ENCODE results near the gene PIGN.
"Not testable (repeated sequence)": the region's sequence is repeated elsewhere in the genome, so short reads cannot be mapped to it uniquely, and the experiment has no call there.

Gene PIGN

DNA sequence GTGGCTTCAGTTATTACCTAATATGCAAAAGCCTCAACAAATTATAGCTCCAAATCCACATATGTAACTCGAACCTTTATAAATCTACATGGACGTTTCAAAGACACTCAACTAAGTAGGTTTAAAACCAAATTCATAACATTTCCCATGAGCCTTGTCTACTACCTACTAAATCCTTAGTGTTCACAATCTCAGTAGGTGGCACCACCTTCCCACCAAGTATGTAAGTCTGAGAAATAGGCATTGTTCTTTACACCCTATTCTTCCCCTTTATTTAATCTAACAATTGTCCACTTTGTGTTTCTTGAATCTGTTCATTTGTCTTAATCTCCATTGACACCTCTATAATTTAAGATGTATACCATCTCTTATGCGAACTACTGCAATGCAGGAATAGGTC is 4.6 kb downstream of the PIGN start:
- DNase-seq (ENCODE audit: low spot score): no peak

DNA sequence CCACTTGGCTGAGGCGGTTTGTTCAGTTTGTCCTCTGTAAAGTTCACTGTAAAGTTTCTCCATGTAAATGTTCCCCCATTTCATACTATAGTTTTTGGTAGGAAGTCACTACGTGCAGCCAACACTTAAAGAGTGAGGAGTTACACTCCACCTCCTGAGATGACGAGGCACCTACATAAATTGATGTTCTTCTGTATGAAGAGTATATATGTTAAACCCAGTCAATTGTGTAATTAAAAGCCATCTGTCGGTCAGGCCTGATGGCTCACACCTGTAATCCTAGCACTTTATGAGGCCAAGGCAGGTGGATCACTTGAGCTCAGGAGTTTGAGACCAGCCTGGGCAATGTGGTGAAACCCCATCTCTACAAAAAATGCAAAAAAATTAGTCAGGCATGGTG is 7.6 kb downstream of the PIGN start:
- DNase-seq (ENCODE audit: low spot score): no peak

DNA sequence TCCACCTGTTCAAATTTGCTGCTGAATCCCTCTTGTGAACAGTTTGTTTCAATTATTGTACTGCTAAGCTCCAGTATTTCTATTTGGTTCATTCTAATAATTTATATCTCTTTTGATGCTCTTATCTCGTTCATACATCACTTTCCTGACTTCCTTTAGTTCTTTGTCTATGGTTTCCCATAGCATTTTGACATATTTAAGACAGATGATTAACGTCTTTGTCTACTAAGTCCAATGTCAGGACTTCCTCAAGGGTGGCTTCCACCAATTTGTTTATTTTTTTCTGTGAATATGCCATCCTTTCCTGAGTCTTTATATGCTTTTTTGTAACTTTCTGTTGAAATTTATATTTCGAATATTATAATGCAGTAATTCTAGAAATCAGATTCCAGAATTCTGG is 9.6 kb downstream of the PIGN start:
- DNase-seq (ENCODE audit: low spot score): no peak

DNA sequence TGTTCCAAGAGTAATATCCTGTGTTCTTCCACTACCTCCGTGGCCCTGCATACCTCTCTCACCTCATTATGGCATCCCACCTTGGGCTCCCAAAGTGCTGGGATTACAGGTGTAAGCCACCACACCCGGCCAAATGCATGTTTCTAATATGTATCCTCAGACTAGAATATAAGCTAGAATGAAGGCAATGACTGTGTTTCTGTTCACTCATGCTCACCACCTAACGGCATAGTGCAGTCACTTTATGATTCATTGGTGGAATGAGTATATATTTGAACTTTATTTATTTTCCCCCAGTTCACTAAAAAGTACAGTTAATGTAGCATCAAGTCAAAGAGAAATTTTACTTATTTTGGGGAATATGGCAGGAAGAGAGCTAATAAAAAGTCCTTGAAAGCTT is 11.3 kb downstream of the PIGN start:
- DNase-seq (ENCODE audit: low spot score): no peak

DNA sequence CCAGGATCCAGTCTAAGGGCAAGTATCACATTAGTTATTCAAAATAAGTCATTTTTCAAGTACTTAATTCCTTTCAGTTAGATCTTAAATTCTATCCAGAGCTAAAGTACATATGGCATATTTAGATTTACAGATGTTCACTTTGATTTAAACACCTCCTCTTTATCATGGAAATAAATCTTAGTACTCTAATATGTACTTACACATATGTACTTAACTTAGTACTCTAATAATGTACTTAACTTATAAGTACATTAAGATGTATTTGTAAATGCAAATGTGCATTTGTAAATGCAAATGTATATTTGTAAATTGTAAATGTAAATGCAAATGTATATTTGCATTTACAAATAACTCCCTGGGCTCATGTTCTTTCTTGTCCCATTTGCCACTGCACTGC is 14.6 kb downstream of the PIGN start:
- DNase-seq (ENCODE audit: low spot score): no peak

DNA sequence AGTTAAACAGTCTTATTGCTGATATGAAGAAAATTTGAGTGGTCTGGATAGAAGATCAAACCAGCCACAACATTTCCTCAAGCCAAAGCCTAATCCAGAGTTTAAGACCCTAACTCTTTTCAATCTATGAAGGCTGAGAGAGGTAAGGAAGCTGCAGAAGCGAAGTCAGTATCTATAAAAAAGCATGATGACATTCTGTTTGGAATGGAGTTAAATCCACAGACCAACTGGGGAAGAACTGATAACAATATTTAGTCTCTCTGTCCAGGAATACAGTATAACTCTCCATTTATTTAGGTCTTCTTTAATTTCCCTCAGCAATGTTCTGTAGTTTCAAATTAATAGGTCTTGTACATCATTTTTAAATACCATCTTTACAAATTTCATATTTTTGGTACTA is 16.0 kb downstream of the PIGN start:
- DNase-seq (ENCODE audit: low spot score): no peak

DNA sequence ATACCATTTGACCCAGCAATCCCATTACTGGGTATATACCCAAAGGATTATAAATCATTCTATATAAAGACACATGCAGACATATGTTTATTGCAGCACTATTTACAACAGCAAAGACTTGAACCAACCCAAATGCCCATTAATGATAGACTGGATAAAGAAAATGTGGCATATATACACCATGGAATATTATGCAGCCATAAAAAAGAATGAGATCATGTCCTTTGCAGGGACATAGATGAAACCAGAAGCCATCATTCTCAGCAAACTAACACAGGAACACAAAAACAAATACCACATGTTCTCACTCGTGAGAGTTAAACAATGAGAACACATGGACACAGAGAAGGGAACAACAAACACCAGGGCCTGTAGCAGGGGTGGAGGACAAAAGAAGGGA is 20.3 kb downstream of the PIGN start:
- not testable (repeated sequence) for DNase-seq (ENCODE audit: low spot score)

DNA sequence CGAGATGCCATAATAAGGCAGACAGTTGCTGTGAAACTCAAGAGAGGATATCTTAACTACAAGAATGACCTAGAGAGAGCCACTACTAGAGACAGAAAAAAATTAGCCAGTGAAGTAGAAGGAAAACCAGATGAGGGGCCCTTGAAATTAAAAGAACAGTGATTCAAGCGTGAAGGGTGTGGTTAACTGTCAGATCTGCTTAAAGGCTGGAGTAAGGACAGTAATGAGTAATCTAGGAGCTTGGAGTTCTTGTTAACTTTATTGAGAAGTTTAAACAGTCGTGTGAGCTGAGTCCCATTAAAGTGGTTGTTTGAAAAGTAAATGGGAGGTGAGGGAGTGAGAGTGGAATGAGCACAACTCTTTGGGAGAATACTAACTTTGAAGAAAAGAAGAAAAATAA is 21.3 kb downstream of the PIGN start:
- DNase-seq (ENCODE audit: low spot score): no peak

DNA sequence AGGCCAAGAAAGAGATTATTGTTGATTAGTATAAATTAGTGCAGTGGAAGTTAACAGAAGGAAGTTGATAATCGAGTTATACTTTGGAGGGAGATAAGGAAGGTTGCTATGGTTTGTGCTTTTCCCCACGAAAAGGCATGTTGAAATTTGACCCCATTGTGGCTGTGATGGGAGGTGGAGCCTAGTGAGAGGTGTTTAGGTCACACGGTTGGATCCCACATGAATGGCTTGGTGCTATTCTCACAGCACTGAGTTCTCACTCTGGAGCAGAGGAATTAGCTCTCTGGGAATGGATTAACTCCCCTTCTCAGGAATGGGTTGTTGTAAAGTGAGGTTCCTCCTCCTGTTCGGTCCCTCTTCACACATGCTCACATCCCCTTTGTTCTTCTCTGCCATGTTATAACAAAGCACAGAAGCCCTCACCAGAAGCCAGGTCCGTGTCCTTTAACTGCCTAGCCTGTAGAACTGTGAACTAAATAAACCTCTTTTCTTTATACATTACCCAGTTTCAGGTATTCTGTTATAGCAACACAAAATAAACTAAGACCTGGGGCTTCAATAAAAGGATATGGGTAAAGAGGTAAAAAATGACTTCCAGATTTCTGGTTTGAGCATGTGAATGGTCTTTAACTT is 21.9 kb downstream of the PIGN start:
- no peak for DNase-seq (ENCODE audit: low spot score)

DNA sequence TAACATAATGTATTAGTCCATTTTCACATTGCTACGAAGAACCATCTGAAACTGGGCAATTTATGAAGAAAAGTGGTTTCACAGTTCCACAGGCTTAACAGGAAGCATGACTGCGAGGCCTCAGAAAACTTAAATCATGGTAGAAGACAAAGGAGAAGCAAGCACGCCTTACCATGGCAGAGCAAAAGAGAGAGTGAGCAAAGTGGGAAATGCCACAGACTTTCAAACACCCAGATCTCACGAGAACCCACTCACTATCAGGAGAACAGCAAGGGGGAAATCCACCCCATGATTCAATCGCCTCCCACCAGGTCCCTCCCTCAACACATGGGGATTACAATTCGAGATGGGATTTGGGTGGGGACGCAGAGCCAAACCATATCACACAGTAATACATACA is 22.5 kb downstream of the PIGN start:
- no peak for DNase-seq (ENCODE audit: low spot score)

DNA sequence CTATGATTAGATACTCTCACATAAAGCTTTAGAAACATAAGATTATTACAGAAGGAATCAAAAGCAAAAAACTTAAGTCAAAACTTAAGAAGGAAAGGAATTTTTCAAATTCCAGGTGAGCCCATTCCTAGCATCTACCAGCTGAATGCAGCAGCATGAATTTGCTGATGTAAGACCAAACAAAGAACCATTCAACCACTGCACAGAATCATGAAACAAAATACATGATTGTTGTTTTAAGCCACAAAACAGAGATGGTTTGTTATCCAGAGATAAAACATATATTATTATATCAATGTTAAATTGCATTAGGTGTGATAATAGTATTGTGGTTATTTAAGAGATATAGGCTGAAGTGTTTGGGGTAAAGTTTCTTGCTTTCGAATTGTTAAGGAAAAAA is 29.0 kb downstream of the PIGN start:
- no peak for DNase-seq (ENCODE audit: low spot score)

DNA sequence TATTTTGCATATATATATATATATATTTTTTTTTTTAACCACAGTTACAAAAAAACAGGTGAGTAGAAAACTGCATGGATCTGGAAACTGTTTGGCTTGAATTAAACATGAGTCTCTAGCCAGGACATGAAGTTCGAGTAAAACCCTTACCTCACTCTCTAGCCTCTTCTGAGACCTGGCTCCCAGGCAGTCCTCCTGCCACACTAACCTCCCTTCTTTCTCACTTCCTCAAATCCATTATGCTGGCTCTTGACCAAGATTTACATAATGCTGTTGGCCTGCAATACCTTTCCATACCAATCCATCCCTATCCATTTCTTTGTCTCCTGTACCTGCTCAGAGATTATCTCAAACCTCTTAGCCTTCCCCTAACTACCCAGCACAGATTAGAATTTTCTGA is 34.0 kb downstream of the PIGN start:
- DNase-seq (ENCODE audit: low spot score): no peak

DNA sequence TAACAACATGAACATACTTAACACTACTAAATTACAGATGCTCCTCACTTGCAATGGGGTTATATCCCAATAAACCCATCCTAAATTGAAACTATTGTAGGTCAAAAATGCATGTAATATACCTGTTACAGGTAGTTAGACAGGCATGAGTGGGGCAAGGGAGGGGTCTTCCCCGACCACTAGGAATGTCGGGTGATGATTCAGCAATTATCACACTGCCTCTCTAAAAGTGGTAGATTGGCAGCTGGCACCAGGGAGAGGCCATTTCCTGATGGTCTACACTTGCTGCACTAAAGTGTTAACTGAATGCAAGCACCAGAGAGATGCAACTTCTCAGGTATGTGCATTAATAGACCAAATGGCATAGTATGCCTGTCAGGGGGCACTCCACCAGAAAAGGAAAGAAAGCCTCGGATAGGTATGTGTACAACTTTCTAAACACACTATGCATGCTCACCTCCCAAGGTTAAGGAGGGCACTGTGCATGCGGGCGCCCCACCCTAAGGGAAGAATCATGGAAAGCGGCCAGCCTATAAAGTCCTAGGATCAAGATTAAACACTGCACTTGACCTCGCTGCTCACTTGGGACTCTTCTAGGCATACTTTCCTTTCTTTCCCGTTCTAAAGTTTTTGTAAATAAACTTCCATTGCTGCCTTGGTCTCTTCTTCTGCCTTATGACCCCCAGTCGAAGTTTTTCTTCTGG is 35.6 kb downstream of the PIGN start:
- no peak for DNase-seq (ENCODE audit: low spot score)

DNA sequence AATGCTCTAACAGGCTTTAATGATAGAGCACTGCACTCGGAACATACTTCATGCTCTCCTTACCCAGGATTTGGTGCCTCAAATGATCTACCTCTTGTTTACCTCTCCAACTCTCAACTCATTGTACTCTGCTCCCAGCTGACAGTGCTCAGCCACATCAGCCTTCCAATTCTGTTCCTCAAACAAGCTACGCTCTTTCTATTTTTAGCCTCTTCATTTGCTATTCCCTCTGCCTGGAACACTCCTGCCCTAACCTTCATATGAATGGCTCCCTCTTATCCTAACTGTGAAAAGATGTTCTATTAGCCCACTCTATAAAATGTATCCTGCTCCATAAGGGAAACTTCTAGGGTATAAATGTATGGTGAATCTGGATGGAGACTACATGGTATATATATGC is 42.5 kb downstream of the PIGN start:
- no peak for DNase-seq (ENCODE audit: low spot score)

DNA sequence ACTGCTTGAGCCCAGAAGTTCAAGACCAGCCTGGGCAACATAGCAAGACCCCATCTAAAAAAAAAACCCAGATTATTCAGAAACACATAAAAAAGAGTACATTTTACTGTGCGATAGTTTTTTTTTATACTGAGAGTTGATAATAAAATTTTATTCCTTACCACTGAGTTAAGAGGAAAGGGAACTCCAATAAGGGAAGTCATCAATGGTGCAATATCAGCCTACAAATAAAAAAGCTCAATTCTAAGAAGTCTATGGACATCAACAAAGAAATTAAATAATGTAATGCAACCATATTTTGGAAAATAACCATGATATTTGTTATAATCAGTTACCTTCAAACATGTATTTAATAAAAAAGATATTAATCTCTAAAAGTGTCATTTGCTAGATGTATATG is 46.6 kb downstream of the PIGN start:
- no peak for DNase-seq (ENCODE audit: low spot score)

DNA sequence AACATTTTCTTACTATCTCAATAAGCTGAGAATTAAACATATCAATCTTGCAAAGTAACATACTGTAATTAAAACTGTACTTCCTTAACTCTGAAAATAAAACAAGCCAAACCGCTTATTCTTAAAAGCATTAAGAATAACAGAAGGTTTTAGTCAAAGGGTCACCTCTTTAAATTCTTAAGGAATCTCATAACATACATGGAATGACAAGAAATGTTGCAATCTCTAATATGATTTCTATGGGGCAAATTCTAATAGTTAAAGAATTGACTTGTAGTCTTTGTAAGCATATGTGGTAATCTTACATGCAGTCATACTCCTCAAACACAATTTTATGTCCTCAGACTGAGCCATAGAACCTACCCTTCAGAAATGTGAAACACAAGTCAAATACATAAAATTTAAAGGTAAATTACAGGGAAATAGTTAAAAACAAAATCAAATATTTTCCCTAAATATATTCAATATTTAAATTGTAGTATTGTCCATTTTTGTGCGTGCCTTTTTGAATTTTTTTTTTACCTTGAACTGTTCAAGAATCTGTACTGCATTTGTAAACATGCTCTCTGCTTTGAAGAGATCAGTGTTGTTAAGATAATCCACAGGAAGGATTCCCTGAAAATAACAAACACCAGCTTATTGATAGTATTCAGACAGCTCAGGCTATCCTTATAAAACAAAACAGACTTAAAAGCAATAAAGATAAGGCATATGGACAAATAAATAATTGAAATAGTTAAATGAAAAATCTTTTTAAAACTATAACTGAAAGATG is 48.2 kb downstream of the PIGN start:
- no peak for DNase-seq (ENCODE audit: low spot score)

DNA sequence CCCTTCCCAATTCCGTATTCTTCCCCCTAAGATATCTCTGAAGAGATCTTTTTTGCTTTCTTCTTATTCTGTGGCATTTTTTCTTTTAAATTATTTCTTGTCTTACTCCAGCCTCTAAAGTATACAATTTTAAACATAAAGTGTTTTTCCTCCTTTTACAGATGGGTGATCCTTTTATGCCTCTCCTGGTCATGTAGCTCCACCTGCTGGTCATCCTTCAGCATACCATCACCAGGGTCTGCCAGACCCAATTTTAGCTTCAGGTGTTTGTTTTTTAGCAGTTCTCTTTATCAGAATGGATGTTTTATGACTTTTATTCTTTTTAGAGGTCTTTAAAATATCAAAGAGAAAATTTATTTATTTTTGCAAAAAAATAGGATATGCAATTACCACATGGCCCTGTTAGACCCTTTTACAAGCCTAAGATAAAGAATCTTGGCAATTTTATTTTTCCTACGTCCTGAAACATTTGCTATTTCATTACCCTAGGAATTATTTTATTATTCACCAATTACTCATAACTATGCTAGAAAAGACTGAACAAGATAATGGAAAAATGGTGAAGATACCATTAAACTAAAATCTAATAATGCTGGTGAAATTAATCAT is 55.5 kb downstream of the PIGN start:
- DNase-seq (ENCODE audit: low spot score): peak; percentile 60

DNA sequence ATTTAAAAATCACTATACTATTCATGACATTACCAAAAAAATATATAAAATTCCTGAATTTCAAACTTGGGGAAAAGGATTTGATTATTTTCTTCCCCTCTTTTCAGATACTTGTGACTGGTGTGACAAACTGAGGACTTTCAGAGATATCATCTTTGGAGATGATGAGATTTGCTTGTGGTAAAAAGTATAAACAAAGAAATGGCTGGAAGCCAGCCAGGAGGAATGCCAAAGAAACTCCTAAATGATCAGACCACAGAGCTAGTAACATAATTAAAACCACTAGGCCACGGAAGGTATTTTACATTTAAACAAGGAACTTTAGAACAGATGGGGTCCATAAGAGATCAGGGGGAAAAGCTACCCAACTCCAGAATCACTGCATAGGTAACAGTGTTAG is 58.7 kb downstream of the PIGN start:
- no peak for DNase-seq (ENCODE audit: low spot score)

DNA sequence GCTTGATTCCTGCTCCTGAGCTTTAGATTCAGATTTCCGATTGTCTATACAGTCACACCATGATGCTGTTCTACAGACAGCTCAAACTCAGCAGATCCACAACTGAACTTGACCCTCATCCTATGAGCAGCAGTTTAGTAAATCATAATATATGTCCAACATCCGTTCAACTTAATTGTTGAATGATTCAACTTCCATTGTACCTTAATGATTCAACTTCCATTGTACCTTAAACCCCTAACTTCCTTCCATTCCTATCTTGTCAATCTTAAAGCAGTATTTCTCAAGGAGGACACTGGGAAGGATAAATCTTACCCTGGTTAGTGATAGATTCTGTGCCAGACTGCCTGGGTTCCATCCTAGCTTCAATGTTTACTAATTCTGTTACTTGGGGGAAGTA is 60.1 kb downstream of the PIGN start:
- no peak for DNase-seq (ENCODE audit: low spot score)

DNA sequence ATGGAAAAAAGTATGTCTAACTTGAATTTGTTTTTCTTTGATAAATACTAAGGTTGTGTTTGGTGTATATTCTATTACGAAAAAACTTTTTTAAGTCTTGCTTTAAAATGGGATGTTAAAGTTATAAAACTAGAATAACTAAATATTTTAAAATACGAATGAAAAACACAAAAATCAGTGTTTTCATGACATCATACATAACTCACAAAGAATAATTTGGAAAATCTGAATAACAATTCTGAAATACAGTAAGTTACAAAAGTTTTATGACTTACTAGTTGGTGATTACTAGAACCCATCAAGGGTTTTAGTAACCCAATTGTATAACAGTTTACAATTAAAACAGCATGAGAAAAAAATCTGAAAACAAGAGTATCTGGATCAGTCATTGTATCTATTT is 61.2 kb downstream of the PIGN start:
- DNase-seq (ENCODE audit: low spot score): no peak

DNA sequence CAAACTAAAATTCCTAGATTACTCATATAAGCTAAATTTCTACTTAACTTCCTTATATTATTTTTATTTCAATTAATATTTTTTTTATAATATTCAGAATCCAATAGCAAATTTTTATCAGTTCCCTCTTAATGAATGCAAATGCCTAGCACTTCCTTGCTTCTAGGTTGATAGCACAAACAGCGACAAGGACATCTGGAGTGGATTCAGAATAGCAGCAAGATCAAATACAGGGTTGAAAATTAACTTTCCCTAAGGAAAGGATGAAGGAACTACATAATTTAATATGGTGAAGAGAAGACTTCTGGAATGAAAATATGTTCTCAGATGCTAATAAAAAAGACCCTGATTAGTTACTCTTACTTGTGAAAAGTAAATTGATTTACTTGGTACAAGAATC is 64.5 kb downstream of the PIGN start:
- DNase-seq (ENCODE audit: low spot score): no peak

DNA sequence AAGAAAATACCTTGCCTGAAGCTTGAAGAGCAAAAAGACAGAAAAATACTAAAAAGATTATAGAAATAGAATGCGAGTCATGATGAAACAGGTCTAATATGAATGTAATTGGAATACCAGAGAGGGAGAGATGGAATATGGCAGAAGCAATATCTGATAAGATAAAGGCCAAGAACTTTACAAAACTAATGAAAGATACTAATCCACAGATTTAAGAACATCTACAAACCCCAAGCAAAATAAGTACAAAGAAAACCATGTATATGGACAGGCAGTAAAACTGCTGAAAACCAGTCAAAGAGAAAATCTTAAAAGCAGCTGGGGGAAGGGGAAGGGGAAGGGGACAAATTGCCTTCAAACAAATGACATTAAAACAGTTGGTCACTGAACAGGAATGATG is 67.0 kb downstream of the PIGN start:
- no peak for DNase-seq (ENCODE audit: low spot score)

DNA sequence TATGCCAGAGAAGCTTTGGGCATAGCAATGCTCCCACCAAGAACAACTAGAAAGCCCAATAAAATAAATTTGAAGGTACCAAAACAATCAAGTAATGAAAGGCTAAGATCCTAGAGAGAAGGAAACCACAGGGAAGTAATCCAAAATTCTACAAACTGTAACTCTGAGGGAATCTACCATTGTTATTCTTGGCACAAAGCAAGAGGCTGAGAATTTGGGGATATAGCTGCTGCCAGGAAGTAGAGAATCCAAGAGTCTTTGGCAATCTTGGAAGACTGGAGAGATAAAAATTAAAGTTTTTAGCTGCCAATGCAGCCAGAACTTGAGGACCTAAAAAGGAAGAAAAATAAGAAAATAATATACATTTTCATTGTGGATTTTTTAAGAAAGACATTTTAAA is 68.5 kb downstream of the PIGN start:
- DNase-seq (ENCODE audit: low spot score): no peak
